Activated CD4-positive, alpha-beta T cell treated with anti-CD3 and anti-CD28 coated beads, Interleukin-2, amount 50 U/mL, for 24 hours (primary cell): ENCODE data around the gene DYSF.

Experiments
- DNase-seq, 2 donors: peaks; one replicate each; pipeline ENCODE4 v3.0.0-alpha.2; 2020; ENCODE audit warnings: low read depth in 1 of 2, low spot score in 1 of 2

Gene DYSF

GRCh38 chr2:71599038-71599437 lies 145.7 kb downstream of the DYSF start:
- DNase-seq = no peak

GRCh38 chr2:71599646-71600236 lies 146.4 kb downstream of the DYSF start:
- no peak for DNase-seq

- DNase-seq = no peak
Measured at GRCh38 chr2:71600555-71600954, 147.2 kb downstream of the DYSF start.

GRCh38 chr2:71601136-71602114 lies 148.1 kb downstream of the DYSF start:
- no peak for DNase-seq

- DNase-seq = no peak
Measured at GRCh38 chr2:71602115-71602495, 148.7 kb downstream of the DYSF start.

GRCh38 chr2:71602581-71602980 lies 149.2 kb downstream of the DYSF start:
- DNase-seq = no peak

- no peak for DNase-seq
Measured at GRCh38 chr2:71603311-71603811, 150.0 kb downstream of the DYSF start.

- no peak for DNase-seq
Measured at GRCh38 chr2:71603851-71604725, 150.7 kb downstream of the DYSF start.

- DNase-seq = no peak
Measured at GRCh38 chr2:71604726-71605120, 151.4 kb downstream of the DYSF start.

- no peak for DNase-seq
Measured at GRCh38 chr2:71605173-71605641, 151.8 kb downstream of the DYSF start.

GRCh38 chr2:71605781-71606241 lies 152.4 kb downstream of the DYSF start:
- no peak for DNase-seq

- no peak for DNase-seq
Measured at GRCh38 chr2:71606244-71606643, 152.9 kb downstream of the DYSF start.

- DNase-seq = no peak
Measured at GRCh38 chr2:71607151-71607889, 154.0 kb downstream of the DYSF start.

GRCh38 chr2:71608034-71608433 lies 154.7 kb downstream of the DYSF start:
- no peak for DNase-seq

- DNase-seq = no peak
Measured at GRCh38 chr2:71608441-71608840, 155.1 kb downstream of the DYSF start.

- DNase-seq = no peak
Measured at GRCh38 chr2:71609029-71609428, 155.7 kb downstream of the DYSF start.

GRCh38 chr2:71609441-71609840 lies 156.1 kb downstream of the DYSF start:
- no peak for DNase-seq

GRCh38 chr2:71609958-71610357 lies 156.6 kb downstream of the DYSF start:
- no peak for DNase-seq

- no peak for DNase-seq
Measured at GRCh38 chr2:71610671-71611070, 157.3 kb downstream of the DYSF start.

- no peak for DNase-seq
Measured at GRCh38 chr2:71611247-71611646, 157.9 kb downstream of the DYSF start.
